ENCODE measurements around the gene GJB4.

DNA sequence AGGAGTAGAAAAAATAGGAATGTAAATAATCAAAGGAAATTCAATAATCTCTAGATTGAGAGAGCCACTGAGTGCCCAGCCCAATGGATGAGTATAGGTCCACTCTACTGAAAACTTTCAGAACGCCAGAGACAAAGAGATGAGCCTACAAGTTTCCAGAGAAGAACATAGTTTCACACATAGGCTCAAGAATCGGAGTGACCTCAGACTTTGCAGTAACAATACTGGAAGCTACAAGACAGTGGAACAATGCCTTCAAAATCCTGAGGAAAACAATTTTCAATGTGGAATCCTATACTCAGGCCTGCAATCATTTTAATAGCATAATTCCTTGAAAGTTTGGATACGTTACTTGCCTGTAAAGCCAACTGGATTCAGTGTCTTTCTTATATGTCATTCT lies 44.2 kb downstream of the GJB4 start:
- no peak for TF ChIP-seq POLR2A (IDR thresholded peaks at IDR 0.05; ENCODE audit: low read depth, low read length)
- TF ChIP-seq POLR2AphosphoS5 (IDR thresholded peaks at IDR 0.05; ENCODE audit: low read depth, low read length) = no peak
- TF ChIP-seq TAF1 (IDR thresholded peaks at IDR 0.05; ENCODE audit: low read depth, low read length) = no peak
- TF ChIP-seq SPI1 (IDR thresholded peaks at IDR 0.05; ENCODE audit: low read depth, low read length) = no peak

Measured in GM12891 (cell line).